ENCODE measurements around the gene C9orf152. TPM values are rescaled to one million over a fixed set of nuclear protein-coding genes. Genes with fewer than 3 reads are reported as not detected.

C9orf152 gene
- total and polyA plus RNA-seq, 4 donors: 0.08 to 0.29 (median 0.20) TPM; not detected in 1

GRCh38 chr9:110255034-110255462, 47.1 kb upstream of the C9orf152 start:
- Histone ChIP-seq H3K27me3 (ENCODE audit: control insufficient read depth in 4 of 4, insufficient read depth in 4 of 4, low read length in 3 of 4) (no peaks in the 10 kb centered on the region), H3K4me1 (ENCODE audit: control insufficient read depth in 4 of 4, insufficient read depth in 4 of 4, low read length in 3 of 4) (peaks cover 0 to 39% (median 20%) of the 10 kb centered on the region in 4 donors), H3K36me3 (ENCODE audit: control insufficient read depth in 4 of 4, insufficient read depth in 3 of 4, low read depth in 1 of 4, low read length in 3 of 4) (peaks cover under 1 to 4% (median 2%) of the 10 kb centered on the region in 4 donors), H3K4me3 (ENCODE audit: low read depth in 1 of 3, low read length in 3 of 3) (peak overlapping the region; percentile 59 to 97 (median 94)), H3K9ac (ENCODE audit: low read depth in 1 of 2, low read length in 2 of 2) (peak overlapping the region; percentile 89 to 92), H3K9me3 (ENCODE audit: control insufficient read depth in 4 of 4, low read length in 3 of 4) (no peaks in the 10 kb centered on the region), H3K27ac (ENCODE audit: low read depth in 1 of 2, low read length in 2 of 2) (peak overlapping the region; percentile 92 to 96)
- peak; percentile 36 for DNase-seq (ENCODE audit: low spot score)
- TF ChIP-seq JUND (IDR thresholded peaks at IDR 0.05): no peak
- no peak for TF ChIP-seq CTCF (IDR thresholded peaks at IDR 0.05; ENCODE audit: low read depth, low read length, missing input control)
- no peak for TF ChIP-seq YY1 (IDR thresholded peaks at IDR 0.05)
- no peak for TF ChIP-seq FOXA2 (IDR thresholded peaks at IDR 0.05)
- TF ChIP-seq NR2F2 (IDR thresholded peaks at IDR 0.05): no peak
- TF ChIP-seq EGR1 (IDR thresholded peaks at IDR 0.05; ENCODE audit: low read depth in 2 of 2): no peak
- TF ChIP-seq HNF4A (conservative IDR thresholded peaks at IDR 0.05): no peak
- TF ChIP-seq REST (IDR thresholded peaks at IDR 0.05): no peak
- no peak for TF ChIP-seq HNF4G (IDR thresholded peaks at IDR 0.05)
- TF ChIP-seq RAD21 (IDR thresholded peaks at IDR 0.05): no peak
- TF ChIP-seq SP1 (IDR thresholded peaks at IDR 0.05): no peak
- TF ChIP-seq GABPA (IDR thresholded peaks at IDR 0.05 in 1 of 2, conservative IDR thresholded peaks at IDR 0.05 in 1 of 2): no peak
- no peak for TF ChIP-seq TAF1 (conservative IDR thresholded peaks at IDR 0.05)
- WGBS: 5% methylated on average over 17 of the region's 17 CpGs

- Histone ChIP-seq H3K4me1 (ENCODE audit: control insufficient read depth in 4 of 4, insufficient read depth in 4 of 4, low read length in 3 of 4) (peaks cover 0 to 39% (median 20%) of the 10 kb centered on the region in 4 donors), H3K4me3 (ENCODE audit: low read depth in 1 of 3, low read length in 3 of 3) (peak overlapping the region; percentile 59 to 97 (median 94)), H3K27me3 (ENCODE audit: control insufficient read depth in 4 of 4, insufficient read depth in 4 of 4, low read length in 3 of 4) (no peaks in the 10 kb centered on the region), H3K36me3 (ENCODE audit: control insufficient read depth in 4 of 4, insufficient read depth in 3 of 4, low read depth in 1 of 4, low read length in 3 of 4) (peaks cover 2 to 8% (median 6%) of the 10 kb centered on the region in 4 donors), H3K9me3 (ENCODE audit: control insufficient read depth in 4 of 4, low read length in 3 of 4) (no peaks in the 10 kb centered on the region), H3K27ac (ENCODE audit: low read depth in 1 of 2, low read length in 2 of 2) (peak overlapping the region; percentile 92 to 96), H3K9ac (ENCODE audit: low read depth in 1 of 2, low read length in 2 of 2) (peak overlapping the region; percentile 89 to 92)
- WGBS: 27% methylated on average over 2 of the region's 2 CpGs
- peak; percentile 1 for TF ChIP-seq CTCF (IDR thresholded peaks at IDR 0.05; ENCODE audit: low read depth, low read length, missing input control)
- no peak for TF ChIP-seq TAF1 (conservative IDR thresholded peaks at IDR 0.05)
- TF ChIP-seq YY1 (IDR thresholded peaks at IDR 0.05): peak; percentile 13
- DNase-seq (ENCODE audit: low spot score): no peak
Measured at GRCh38 chr9:110254500-110254899, 46.5 kb upstream of the C9orf152 start.
